Transverse colon (tissue), 4 donors: ENCODE results near the gene C1orf115. TPM values are rescaled to one million over a fixed set of nuclear protein-coding genes. Genes with fewer than 3 reads are reported as not detected.
"Not testable (repeated sequence)": the region's sequence is repeated elsewhere in the genome, so short reads cannot be mapped to it uniquely, and the experiment has no call there.

Experiments used
- DNase-seq: peaks from one replicate; pipeline ENCODE4 v3.0.0-alpha.2; 2019
- H3K27ac ChIP-seq, 4 donors: fragments of 200-600 bp; sonication (generic); 2 replicates each; pipeline ENCODE4 v1.5.1; 2016 to 2018; ENCODE audit warnings: inconsistent platforms in 4 of 4
- H3K27me3 ChIP-seq: fragments of 200-600 bp; sonication (generic); 2 replicates; pipeline ENCODE4 v1.5.1; 2017; ENCODE audit warnings: inconsistent platforms
- H3K36me3 ChIP-seq, 4 donors: fragments of 200-600 bp; sonication (generic); 2 replicates each; pipeline ENCODE4 v1.5.1; 2017 to 2019; ENCODE audit warnings: inconsistent platforms in 4 of 4
- H3K4me1 ChIP-seq, 4 donors: fragments of 200-600 bp; sonication (generic); 2 replicates each; pipeline ENCODE4 v1.5.1; 2017 to 2020; ENCODE audit warnings: inconsistent platforms in 4 of 4
- H3K4me3 ChIP-seq, 4 donors: fragments of 200-600 bp; sonication (generic); 1 replicate in 1 of 4; 2 replicates in 3 of 4; pipeline versions ENCODE4 v1.5.1 to v1.6.1; 2017 to 2019; ENCODE audit warnings: inconsistent platforms in 4 of 4
- H3K9me3 ChIP-seq, 2 donors: fragments of 200-600 bp; sonication (generic); 2 replicates each; pipeline ENCODE4 v1.5.1; 2017 to 2019; ENCODE audit warnings: inconsistent platforms in 2 of 2
- CTCF ChIP-seq, 5 experiments: fragments of 200-600 bp in 3 of 5; fragments of 450-650 bp in 2 of 5; sonication (generic) in 3 of 5; IDR thresholded peaks; 1 replicate in 2 of 5; 2 replicates in 3 of 5; pipeline ENCODE4 v1.5.1; 2016 to 2017; ENCODE audit warnings: antibody characterized with exemption in 5 of 5, inconsistent platforms in 3 of 5, mild to moderate bottlenecking in 2 of 5, moderate library complexity in 1 of 5
- EP300 ChIP-seq: sonication (generic); formaldehyde crosslinking; IDR thresholded peaks from one replicate; pipeline ENCODE4 v1.6.1; 2017; ENCODE audit warnings: antibody characterized with exemption, low read depth
- POLR2A ChIP-seq: fragments of 450-650 bp; IDR thresholded peaks from one replicate; pipeline ENCODE4 v1.6.1; 2016; ENCODE audit warnings: antibody characterized with exemption, mild to moderate bottlenecking, moderate library complexity
- POLR2AphosphoS5 ChIP-seq, 3 donors: sonication (generic); formaldehyde crosslinking; IDR thresholded peaks; one replicate each; pipeline ENCODE4 v1.6.1; 2016; ENCODE audit warnings: antibody characterized with exemption in 3 of 3
- WGBS, 2 donors: methylation state at CpG; one replicate each; pipeline ENCODE4 v1.1.5; 2018; ENCODE audit warnings: low coverage in 1 of 2; 5-methylcytosine and 5-hydroxymethylcytosine counted together
- in situ Hi-C, 4 donors: fragments of 200-750 bp; cut with MboI; loops; one replicate each; pipeline versions ENCODE4 v1.15.0 to v1.15.1; 2017; ENCODE audit warnings: low sequenced_read_pairs in 3 of 4, low pct_ligation_motif_present in 1 of 4, low pct_unique_long_range_greater_than_20kb in 1 of 4
- intact Hi-C: fragments of 100-400 bp; cut with DNase I; formaldehyde crosslinking; loops from one replicate; pipeline ENCODE4 v1.15.1; 2023; ENCODE audit warnings: low total_unique reads
- total RNA-seq, 4 donors: library from RNA; depleted of rRNA; stranded (reverse); fragments of >200 nt; gene quantifications; one replicate each; pipeline ENCODE4 v1.1.0, GENCODE V29; 2016

The C1orf115 gene
- total RNA-seq, 4 donors from 2014 or later, result 43.2 to 153 (median 103) TPM

- Histone ChIP-seq H3K9me3 (no peaks in the 10 kb centered on the region), H3K4me1 (peaks cover 0 to 8% (median 2%) of the 10 kb centered on the region in 4 donors), H3K27me3 (no peaks in the 10 kb centered on the region), H3K36me3 (no peaks in the 10 kb centered on the region), H3K27ac (no peak overlapping the region), H3K4me3 (no peak overlapping the region)
- TF ChIP-seq CTCF (IDR thresholded peaks at IDR 0.05), result no peak
- TF ChIP-seq EP300, result no peak
- no peak for TF ChIP-seq POLR2AphosphoS5 (IDR thresholded peaks at IDR 0.05)
- TF ChIP-seq POLR2A, result no peak
- peak; percentile 29 for DNase-seq
- intact Hi-C loops, result no loop called here
- WGBS, 2 donors, result 47 to 59% methylated on average over 2 to 9 of the region's 9 CpGs
- in situ Hi-C loops, result no loop called here
These were observed 19.0 kb downstream of the C1orf115 start for GRCh38 chr1:220708936-220709801.

GRCh38 chr1:220710333-220710732 lies 20.2 kb downstream of the C1orf115 start:
- no peak overlapping the region for H3K4me3 ChIP-seq
- intact Hi-C loops, result no loop called here
- in situ Hi-C loops, result no loop called here
- no peaks in the 10 kb centered on the region for H3K9me3 ChIP-seq
- WGBS, 2 donors, result 52 to 70% methylated on average over 4 of the region's 4 CpGs
- no peaks in the 10 kb centered on the region for H3K27me3 ChIP-seq
- peaks cover 0 to 8% (median 2%) of the 10 kb centered on the region in 4 donors for H3K4me1 ChIP-seq
- no peak overlapping the region for H3K27ac ChIP-seq
- TF ChIP-seq EP300 (no peak), CTCF (IDR thresholded peaks at IDR 0.05) (no peak), POLR2AphosphoS5 (IDR thresholded peaks at IDR 0.05) (no peak)
- no peaks in the 10 kb centered on the region for H3K36me3 ChIP-seq
- DNase-seq, result no peak

- Histone ChIP-seq H3K27me3 (no peaks in the 10 kb centered on the region), H3K36me3 (no peaks in the 10 kb centered on the region), H3K9me3 (no peaks in the 10 kb centered on the region), H3K4me1 (peaks cover 0 to 8% (median 2%) of the 10 kb centered on the region in 4 donors), H3K27ac (no peak overlapping the region), H3K4me3 (no peak overlapping the region)
- WGBS, 2 donors, result 78 to 89% methylated on average over 5 to 9 of the region's 9 CpGs
- TF ChIP-seq POLR2A, result no peak
- no peak for TF ChIP-seq CTCF (IDR thresholded peaks at IDR 0.05)
- TF ChIP-seq EP300, result no peak
- no peak for TF ChIP-seq POLR2AphosphoS5 (IDR thresholded peaks at IDR 0.05)
- in situ Hi-C loops, result no loop called here
- no peak for DNase-seq
- intact Hi-C loops, result no loop called here
These were observed 21.1 kb downstream of the C1orf115 start for GRCh38 chr1:220711056-220711809.

GRCh38 chr1:220715986-220716385 lies 25.8 kb downstream of the C1orf115 start:
- DNase-seq, intact Hi-C loops, in situ Hi-C loops, H3K9me3 ChIP-seq, H3K27ac ChIP-seq, H3K36me3 ChIP-seq, H3K4me3 ChIP-seq, H3K4me1 ChIP-seq, H3K27me3 ChIP-seq: not testable (repeated sequence)
- WGBS, 2 donors, result 93 to 94% methylated on average over 5 of the region's 5 CpGs
